Measurements from ENCODE around the gene ZNF730.
"Not testable (repeated sequence)": the region's sequence is repeated elsewhere in the genome, so short reads cannot be mapped to it uniquely, and the experiment has no call there.

GRCh38 chr19:23134211-23134610, 17.4 kb downstream of the ZNF730 start:
- not testable (repeated sequence) for TF ChIP-seq CTCF, POLR2A (IDR thresholded peaks at IDR 0.05)
